GM13976 (cell line): Measurements from ENCODE around the gene ANTXR2.

ENCODE experiments used
- DNase-seq: peaks from one replicate; pipeline ENCODE4 v3.0.0; 2012; ENCODE audit warnings: low spot score
- in situ Hi-C: fragments of 300-500 bp; cut with MboI; formaldehyde crosslinking; loops from one replicate; pipeline ENCODE4 v1.12.0; 2022; ENCODE audit warnings: low sequenced_read_pairs, mixed read lengths, inconsistent platforms; ENCODE audit not compliant: unreplicated experiment
- TF ChIP-seq, protein P1 (sequence below): IDR thresholded peaks from 2 replicates; pipeline ENCODE4 v1.5.1; 2012; ENCODE audit warnings: borderline replicate concordance, mild to moderate bottlenecking; ENCODE audit not compliant: insufficient read depth; ENCODE audit errors: extremely low read depth, missing control alignments, control extremely low read depth

Gene ANTXR2

GRCh38 chr4:80085081-80085480, 12.1 kb upstream of the ANTXR2 start:
- DNase-seq, result no peak
- TF ChIP-seq, protein P1, sequence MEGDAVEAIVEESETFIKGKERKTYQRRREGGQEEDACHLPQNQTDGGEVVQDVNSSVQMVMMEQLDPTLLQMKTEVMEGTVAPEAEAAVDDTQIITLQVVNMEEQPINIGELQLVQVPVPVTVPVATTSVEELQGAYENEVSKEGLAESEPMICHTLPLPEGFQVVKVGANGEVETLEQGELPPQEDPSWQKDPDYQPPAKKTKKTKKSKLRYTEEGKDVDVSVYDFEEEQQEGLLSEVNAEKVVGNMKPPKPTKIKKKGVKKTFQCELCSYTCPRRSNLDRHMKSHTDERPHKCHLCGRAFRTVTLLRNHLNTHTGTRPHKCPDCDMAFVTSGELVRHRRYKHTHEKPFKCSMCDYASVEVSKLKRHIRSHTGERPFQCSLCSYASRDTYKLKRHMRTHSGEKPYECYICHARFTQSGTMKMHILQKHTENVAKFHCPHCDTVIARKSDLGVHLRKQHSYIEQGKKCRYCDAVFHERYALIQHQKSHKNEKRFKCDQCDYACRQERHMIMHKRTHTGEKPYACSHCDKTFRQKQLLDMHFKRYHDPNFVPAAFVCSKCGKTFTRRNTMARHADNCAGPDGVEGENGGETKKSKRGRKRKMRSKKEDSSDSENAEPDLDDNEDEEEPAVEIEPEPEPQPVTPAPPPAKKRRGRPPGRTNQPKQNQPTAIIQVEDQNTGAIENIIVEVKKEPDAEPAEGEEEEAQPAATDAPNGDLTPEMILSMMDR, result no peak
- in situ Hi-C loops, result no loop called here

DNA sequence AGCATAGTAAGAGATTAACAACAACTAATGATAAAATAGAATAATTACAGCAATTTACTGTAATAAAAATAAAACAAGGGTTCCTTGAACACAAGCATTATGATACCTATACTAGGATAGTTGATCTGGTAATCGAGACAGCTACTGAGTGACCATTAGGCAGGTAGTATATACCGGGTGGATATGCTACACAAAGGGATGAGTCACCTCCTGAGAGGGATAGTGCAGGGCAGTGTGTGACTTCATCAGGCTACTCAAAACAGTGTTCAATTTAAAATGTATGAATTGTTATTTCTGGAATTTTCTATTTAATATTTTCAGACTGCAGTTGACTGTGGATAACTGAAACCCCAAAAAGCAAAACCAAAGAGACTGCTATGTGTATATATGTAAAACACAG, 9.7 kb upstream of the ANTXR2 start:
- in situ Hi-C loops, result no loop called here
- no peak for DNase-seq
- TF ChIP-seq, protein P1, result no peak

GRCh38 chr4:80081566-80081965, 8.5 kb upstream of the ANTXR2 start:
- TF ChIP-seq, protein P1, result no peak
- in situ Hi-C loops, result no loop called here
- no peak for DNase-seq

DNA sequence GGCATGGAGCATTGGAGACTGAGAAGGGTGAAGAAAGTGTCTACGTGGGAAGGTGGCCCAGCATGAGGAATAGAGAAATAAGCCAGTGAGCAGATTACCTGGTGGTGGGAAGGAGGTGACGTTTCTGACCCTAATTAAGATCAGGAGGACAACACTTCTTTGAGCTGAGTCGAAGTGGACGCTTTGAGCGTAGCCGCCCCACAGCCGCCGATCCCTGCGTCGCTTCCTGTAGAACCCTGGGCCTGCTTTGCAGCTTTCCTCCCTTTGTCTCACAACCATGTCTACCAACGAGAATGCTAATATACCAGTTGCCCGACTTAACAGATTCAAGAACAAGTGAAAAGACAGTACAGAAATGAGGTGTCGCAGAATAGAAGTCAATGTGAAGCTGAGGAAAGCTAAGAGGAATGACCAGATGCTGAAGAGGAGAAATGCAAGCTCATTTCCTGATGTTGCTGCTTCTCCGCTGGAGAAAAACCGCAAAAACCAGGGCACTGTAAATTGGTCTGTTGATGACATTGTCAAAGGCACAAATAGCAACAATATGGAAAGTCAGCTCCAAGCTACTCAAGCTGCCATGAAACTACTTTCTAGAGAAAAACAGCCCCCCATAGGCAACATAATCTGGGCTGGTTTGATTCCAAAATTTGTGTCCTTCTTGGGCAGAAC, 6.4 kb upstream of the ANTXR2 start:
- in situ Hi-C loops, result no loop called here
- DNase-seq, result no peak
- TF ChIP-seq, protein P1, result no peak

DNA sequence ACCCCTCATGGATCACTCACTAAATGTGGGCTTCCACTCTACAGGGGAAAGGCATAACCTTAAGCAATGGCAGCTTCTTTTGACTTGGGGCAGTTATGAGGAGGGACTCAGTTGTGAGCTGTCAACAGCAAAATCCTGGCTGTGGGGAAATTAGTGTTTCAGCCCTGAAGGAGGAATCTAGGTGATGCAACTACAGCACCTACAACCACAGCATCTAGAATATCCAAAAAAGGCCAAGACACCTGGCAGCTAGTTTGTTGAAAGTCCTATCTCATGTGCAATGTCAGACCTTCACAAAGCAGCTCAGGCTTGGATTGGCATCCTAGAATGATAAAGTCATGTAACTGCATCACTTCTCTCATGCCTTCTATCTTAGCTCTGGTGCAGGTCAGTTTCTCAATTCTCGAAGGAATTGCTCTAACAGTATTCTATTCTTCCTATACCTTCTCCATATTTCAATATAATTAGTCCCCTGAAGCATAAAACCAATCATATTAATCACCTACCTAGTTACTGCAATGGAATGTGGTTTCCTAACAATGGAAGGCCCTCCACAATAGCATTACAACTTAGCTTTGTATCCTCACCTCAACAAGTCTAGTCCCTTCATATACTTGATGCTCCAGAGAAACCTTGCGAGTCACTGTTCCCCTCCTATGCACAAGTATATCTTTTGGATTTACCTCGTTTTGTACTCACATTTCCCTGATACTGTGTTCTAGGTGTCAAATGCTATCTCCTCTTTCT, 5.5 kb upstream of the ANTXR2 start:
- no peak for DNase-seq
- TF ChIP-seq, protein P1, result no peak
- in situ Hi-C loops, result no loop called here

DNA sequence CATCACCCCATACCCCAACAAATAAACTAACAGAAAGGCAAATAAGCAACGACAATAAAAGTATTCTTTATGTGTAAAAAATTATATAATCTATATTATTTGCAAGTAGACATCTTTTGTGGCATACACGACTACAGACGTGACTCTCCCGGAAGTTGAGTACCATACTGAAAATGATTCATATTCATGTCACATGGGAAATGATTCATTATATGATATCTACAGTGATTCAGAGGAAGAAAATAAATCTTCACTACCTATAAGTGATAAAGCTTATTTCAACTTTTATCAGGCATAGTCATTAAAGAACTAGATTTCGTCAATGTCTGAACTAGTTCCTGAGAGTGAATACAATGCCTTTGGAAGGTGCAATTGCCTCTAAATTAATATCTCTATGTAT, 4.6 kb upstream of the ANTXR2 start:
- no peak for DNase-seq
- in situ Hi-C loops, result no loop called here
- TF ChIP-seq, protein P1, result no peak
